HG02884 (cell line): Measurements from ENCODE around the gene MED12L.
A peak's percentile ranks its signal among the peaks of the same experiment; 100 is the strongest.

ENCODE experiments used
- ATAC-seq: cut with Tn5 transposase; IDR thresholded peaks from one replicate; pipeline ENCODE4 v1.9.1; 2021; ENCODE audit warnings: mild to moderate bottlenecking, moderate library complexity; ENCODE audit not compliant: unreplicated experiment

Gene MED12L

DNA sequence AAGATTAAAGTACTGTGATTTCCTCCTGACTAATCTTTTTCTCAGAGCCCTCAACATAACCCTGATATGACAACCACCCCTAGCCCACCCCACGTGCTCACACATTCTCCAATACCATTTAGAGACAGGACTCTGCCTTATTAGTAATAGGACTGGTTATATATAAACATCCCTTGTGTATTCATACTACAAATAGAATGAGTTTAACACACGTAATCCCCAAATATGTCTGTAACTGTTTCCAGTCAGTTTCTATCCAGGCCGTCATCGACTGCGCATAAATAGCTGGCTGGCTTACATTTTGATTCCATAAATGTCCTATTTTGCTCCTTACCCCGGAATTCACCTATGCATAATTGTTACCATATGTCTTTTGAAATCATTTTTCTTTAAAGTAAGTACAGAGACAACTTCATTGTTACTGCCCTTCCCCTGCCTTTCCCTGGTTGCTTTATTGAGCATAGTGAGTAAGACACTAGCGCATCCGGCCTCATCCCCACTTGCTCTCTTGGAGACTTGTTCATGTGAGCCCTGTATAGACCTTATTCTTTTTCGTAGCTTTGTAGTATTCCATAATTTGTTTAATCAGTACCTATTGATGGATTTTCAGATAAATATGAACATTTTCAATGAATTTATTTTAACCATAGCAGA, 196.3 kb downstream of the MED12L start:
- no peak for ATAC-seq

DNA sequence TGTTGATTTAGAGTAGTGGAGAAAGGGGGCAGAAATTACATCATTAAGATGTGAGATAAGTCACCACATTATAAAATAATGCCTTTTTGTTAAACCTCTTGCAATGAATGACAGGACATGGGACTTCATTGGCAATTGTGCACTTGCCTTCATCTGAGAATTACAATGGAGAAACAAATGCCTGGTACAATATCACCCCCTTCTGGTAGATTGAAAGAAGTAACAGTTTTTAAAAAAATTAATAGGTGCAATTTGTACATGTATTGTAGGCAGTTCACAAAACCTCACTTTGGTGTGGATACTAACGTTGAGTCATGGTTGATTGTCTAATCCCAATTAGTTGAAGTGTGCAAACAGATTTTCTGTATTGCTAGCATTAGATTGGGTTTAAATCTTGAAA, 197.5 kb downstream of the MED12L start:
- ATAC-seq: peak; percentile 35

DNA sequence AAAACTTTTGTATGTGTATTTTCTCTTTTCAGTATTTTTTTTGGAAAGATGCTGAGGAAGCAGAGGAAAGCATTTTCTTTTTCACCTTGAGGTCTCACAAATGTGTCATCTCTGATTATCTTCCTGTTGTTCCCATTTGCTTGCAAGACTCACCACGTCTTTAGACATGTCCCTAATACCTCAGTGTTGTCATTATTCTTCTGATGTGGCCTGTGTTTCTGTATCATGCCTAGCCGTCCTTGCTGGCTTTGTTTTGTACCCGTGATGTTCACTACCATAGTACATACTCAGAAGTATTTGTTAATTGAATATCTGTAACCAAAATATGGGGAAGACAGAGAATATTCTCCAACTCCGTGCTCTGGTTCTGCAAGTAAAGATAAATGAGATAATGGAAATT, 197.9 kb downstream of the MED12L start:
- ATAC-seq: no peak

DNA sequence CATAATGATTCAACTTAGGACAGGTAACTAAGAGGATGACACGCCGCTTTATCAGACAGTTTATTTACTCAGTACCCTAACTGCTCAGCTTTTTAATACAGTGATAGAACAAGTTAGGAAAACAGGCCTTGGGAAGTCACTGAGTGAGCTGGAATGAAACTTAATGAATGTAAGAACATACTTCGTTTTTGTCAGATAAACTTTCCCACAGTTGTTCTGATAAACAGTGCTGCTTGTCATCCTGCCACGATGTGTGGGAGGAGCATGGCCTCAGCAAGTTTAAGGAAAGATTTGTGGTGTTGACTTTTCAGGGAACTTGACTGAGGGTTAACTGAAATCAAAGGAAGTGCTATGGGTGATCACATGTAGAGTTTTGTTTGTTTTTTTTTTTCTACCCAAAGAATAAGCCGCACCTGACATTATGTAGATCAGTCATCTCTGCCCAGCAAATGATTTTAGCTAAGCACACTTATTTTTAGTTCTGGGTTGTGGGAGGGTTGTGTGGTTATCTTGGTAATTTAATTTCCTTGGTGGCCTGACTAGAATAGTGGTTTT, 198.5 kb downstream of the MED12L start:
- ATAC-seq: no peak

DNA sequence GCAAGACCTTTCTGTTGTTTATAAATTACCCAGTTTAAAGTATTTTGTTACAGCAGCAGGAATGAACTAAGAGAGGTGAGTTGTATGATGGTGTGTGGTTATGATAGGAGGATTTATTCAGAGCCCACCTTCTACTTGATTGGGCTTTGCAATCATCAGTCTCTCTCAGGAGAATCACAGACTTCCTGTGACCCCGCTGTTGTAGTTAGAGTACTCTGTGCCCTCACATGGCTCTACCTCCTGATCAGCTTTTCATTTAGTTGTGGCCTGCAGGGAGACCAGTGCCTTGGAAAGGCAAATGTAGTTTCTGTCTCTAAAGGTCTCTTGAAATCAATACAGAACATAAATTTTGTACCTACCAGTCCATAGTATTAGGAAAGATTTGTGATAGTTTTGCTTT, 200.5 kb downstream of the MED12L start:
- ATAC-seq: no peak

DNA sequence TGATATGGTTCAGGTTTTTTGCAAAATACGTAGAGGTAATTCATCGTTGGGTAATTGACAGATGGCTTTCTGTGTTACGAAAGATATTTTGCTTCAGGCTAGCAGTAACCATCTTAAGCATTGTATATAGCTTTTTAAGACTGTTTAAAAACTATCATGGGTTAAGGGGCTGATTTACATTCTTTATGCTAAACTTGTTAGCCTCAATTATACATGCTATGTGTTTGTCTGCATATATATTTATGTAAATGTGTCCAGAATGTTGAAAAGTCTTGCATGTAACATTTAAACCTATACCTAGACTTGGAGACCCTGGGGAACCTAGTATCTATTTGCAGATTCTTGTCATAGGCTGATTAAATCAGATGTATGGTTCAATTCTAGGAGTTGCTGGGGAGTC, 204.0 kb downstream of the MED12L start:
- ATAC-seq: no peak

DNA sequence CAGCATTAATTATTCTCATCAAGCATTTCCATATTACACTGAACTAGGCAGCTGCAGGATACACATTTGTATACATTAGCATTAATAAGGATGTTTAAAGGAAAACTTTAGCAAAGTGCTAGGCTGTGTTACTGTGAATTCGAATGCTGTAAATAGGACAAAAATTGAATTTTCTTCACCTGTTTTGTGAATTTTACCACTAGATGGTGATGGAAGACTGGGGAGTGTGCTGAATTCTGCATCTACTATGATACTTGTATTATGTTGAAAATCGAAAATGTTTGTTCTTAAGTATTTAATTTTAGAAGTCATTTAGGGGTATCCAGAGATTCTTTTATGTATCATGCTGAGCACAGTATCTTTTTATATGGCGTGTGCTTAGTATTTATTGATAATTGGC, 205.2 kb downstream of the MED12L start:
- ATAC-seq: no peak

DNA sequence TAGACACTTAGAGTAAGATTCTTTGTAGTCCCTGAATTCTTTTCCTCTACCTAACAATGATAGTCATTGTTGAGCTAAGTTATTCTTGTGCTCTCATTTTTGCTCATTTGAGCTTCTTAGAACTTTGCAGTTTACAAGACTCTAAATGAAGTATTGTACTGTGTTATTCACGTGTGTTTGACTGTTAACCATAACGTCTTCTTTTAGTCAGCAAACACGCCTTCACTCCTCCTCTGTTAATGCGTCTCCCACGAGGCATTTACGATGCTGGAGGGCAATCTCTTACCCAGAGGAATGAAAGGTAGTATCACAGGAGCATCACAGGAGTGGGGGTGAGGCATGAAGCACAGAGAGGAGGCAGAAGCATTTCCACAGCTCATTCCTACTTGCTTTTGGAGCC, 207.7 kb downstream of the MED12L start:
- ATAC-seq: no peak

DNA sequence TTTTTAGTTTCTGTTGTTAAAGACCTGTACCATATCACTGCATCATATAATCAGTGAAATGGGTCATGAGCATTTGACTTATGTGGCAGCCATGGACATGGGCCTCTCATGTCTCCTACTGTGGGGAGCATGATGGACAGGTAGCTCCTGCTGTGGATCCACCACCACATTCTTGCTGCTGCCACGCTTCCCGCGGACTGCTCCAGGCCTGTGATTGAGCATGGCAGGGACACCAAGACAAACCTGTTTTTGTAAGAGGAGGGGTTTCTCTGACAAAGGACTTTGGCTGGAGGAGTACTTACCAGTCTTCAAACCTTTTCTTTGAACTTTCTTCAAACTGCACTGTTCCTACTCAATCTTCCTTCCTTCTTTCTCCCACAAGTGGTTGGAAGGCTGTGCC, 210.8 kb downstream of the MED12L start:
- no peak for ATAC-seq

DNA sequence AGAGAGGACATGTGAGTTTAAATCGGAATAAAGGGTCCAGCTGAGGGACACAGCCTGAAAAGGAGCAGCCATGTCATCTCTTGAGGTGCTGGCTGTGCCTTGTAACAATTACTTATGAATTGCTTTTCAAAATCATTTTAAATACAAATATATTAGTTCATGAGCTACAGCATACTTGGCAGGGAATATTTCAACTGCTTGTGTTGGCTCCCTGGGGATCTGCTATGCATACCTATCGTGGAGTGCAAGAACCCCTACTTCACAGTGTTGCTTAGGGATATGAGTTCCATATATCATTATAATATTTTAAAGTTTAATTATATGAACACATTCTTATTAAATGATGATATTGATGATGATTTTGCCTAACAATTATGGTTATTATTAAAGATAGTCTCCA, 212.0 kb downstream of the MED12L start:
- ATAC-seq: no peak

DNA sequence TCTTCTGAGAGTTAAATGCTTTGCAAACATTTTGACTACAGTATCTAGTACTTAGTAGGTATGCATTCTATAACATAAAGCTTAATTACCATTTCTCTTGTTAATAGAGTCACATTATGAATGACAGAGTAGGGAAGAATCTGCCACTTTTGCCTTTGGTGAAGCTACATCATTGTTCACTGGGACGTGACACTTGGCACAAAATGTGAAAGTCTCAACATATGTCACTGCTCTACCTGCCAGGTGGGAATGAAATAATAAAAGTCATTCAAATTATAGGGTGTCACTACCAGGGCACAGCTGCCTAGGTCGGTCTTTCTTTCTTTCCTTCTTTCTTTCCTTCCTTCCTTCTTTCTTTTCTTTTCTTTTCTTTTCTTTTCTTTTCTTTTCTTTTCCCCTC, 213.5 kb downstream of the MED12L start:
- no peak for ATAC-seq

DNA sequence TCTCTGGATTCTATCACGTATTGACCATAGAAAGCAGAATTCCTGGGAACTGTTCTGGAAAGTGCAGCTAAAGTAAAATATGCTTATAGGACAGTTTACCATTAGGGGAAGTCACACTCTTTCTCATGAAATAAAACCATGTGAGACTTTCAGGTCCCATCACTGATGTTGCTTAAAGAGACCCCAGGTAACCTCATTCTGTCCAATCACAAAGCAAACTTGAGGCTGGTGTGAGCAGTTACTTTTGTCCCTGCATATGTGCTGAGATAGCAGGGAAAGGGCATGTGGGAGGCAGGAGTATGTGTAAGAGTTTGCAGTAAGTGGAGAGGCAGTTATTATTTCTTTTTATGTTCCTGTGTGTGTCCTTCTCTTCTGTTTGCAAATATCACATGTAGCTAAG, 215.1 kb downstream of the MED12L start:
- no peak for ATAC-seq

DNA sequence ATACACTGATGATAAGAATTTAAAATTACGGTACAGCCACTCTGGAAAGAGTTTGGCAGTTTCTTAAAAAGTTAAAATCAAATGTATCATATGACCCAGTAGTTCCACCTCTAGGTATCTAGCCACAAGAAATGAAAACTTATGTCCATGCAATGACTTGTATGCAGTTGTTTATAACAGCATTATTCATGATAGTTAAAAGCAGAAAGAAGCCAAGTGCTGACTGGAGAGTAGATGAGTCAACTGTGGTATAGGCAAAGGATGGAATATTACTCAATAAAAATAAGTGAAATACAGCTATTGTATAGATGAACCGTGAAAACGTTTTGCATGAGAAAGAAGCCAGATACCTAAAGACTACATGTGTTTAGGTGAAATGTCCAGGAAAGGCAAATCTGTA, 216.3 kb downstream of the MED12L start:
- ATAC-seq: no peak

DNA sequence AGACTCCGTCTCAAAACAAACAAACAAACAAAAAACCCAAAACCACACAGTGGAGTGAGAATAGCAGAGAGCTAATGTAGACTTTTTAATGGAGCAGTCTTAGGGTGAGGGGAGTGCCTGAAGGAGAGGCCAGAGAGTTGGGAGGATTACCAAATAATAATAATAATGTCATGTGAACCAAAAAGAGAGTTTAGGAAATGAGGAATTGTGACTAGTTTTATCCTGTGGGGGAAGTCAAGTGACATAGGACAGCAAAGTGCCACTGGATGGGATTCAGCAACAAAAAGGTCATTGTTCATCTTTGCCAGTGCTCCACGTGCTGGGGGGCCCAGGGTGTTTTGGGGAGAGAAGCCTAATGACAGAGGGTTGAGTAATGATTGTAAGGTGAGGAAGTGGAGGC, 218.3 kb downstream of the MED12L start:
- ATAC-seq: no peak

DNA sequence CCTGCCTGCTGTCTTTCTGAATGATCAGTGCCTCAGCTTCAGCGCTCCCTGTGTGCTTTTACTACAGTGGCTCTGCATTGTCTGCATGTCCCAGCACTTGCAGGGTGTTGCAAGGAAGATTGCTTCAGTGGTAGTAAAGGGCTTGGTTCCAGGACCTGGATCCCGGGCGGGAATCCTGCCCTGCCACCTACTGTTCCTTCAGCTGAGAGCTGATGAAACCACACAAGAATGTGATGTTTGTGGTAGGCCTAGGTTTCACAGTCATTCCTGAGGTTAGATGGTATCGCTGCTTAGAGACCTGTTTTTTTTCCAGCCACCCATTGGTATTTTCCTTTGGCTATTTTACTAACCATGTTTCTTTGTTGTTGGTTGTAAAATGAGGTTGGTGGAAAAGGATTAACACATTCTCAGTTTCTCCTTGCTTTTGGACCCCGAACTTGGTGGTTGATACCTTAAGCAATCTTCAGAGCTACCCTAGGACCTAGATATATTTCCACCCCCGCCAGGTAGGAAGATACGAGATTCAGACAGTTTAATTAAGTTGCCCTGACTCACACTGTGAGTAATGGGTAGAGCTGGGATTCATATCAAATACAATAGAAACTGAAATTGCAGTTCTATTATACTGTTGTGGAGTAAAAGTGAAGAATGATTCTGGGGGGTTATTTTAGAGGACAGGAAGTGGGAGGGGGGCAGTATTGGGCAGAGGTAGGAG, 219.8 kb downstream of the MED12L start:
- ATAC-seq: no peak

DNA sequence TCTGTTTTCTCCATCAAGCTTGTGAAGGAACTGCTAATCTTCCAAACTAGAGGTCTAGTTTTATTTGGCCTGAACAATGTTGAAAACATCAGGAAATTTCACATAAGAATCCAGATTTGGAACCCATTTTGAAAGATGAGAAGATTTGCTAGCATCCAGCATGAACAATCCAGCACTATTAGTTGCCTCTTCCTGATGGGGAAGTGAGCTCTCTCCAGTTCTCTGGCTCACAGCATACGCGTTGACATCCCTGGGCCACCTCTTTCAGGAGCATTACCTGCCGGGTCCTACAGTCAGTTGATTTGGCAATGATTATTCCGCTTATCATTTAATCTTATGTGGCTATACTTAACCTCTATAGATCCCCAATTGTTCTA, 220.3 kb downstream of the MED12L start:
- ATAC-seq: no peak

DNA sequence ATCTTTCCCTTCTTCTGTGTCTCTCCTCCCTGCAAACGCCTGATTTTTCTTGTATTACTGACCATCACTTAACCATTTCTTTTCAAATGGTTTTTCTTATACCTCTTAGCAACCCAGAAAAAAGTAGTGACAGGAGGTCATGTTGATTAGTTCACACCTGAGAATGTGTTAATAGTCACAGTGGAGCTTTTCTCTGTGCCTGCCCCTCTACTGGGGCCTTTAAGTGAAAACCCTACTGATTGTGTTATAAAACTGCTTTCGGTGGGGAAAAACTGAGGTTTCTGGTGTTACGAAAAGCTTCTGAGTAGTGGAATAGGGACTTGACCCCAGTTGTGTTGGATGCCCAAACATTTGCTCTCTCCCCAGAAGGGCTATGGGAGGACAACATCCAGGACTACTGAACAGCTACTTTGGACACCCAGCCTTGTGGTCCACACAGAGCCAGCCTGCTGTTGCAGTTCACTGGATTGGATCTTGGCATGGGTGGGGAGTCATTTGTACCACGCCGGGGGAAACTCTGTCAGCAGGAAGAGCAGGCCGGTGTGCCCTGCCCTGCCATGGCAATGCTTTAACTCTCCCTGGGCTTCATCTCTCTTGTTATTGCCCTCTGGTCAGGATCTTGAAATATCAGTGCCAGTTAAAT, 220.8 kb downstream of the MED12L start:
- no peak for ATAC-seq

DNA sequence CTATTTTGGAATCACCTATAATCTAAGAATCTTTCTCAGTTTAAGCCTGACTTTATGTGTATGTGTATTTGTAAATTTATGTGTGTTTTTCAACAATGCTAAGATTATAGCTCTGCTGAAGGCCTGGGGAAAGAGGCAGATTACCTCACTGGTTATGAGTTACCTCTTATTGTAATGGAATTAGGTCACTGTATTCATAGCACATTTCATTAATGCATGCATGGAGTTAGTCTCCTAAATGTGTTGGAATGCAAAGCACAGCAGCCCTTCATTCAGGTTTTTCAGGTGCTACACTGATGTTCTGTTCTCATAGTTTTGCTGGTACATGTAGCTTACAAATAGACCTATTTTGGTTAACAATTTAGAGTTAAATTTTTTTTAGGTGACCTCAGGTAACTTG, 221.7 kb downstream of the MED12L start:
- no peak for ATAC-seq

DNA sequence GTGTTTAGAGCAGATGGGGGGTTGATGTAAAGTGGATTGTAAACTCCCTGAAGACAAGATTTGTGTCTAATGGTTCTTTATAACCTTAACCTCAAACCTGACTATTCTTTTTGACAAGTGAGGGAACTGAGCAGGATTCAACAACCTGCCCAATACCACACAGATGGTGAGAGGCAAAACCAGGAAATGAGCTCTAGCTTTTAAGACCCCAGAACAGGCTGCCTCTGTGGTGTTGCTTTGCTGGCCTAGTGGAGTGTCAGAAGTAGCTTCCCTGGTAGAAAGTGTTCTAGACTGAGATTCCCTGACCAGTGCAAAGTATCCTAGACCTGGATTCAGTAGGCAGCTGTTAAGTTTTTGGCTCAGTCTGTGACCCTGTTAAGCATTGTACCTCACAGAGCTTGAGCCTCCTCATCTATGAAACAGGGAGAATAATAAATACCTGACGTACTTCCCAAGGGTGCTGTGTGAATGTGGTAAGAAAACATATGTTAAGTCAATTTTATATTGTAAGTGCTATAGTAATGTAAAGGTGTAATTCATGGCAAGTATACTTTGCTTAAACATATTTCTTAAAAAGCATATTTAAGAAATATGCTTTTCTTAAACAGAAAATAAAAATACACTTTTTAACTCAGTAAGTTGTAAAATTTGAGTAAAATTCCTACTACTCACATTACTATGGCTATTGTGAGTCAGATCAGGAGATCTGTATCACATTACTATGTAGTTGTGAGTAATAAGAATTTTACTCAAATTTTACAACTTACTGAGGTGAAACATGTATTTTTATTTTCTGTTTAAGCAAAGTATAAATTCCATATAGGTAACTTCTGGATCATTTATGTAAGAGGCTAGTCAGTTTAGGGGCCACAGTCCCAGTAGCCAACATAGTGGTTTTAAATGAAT, 222.4 kb downstream of the MED12L start:
- ATAC-seq: no peak

DNA sequence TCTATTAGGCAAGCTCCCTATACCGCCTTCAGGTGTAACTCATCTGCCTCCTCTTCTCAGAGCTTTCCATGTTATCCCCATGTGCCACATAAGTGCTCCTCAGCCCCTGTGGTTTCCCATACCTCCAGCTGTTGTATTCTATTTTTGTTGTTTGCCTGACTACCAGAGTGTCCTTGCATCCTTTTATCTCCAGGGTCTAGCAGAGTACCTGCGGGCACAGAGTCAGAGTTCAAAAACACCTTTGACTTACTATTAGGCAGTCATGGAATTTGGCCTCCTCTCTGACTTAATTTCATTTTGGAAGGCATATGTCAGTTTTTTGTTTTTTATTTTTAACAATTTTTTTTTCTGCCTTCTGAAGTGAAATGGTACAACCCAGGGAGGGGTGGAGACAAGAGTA, 224.1 kb downstream of the MED12L start:
- no peak for ATAC-seq

DNA sequence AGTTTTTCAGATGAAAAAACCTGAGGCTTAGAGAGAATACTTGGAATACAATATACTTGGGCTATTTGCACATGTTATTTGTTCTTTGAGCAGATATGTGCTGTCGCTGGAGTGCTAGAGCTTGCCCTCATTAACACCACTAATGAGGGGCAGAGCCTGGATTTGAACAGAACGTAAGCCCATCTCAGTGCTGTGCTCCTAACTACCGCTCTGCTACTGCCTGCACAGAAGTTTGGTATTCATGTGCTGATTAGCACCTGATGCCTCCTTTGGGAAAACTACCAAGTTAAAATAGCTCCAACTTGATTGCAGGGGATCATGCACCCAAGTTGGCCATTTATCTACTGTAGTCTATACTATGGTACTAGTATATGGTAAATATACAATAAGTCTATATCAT, 227.5 kb downstream of the MED12L start:
- ATAC-seq: no peak
